Ishikawa (cell line): ENCODE results near the gene TMEM144.

Experiments used
- CEBPB ChIP-seq: IDR thresholded peaks from 2 replicates; pipeline ENCODE4 v1.6.1; 2012
- CREB1 ChIP-seq: IDR thresholded peaks from 2 replicates; pipeline ENCODE4 v1.6.1; 2012; ENCODE audit warnings: low read depth
- EGR1 ChIP-seq: IDR thresholded peaks from 2 replicates; pipeline ENCODE4 v1.6.1; 2012
- EP300 ChIP-seq: IDR thresholded peaks from 2 replicates; pipeline ENCODE4 v1.6.1; 2012; ENCODE audit warnings: borderline replicate concordance
- FOXM1 ChIP-seq: IDR thresholded peaks from 2 replicates; pipeline ENCODE4 v1.6.1; 2012; ENCODE audit warnings: low read depth, borderline replicate concordance
- MAX ChIP-seq: IDR thresholded peaks from 2 replicates; pipeline ENCODE4 v1.6.1; 2012
- RAD21 ChIP-seq: IDR thresholded peaks from 2 replicates; pipeline ENCODE4 v1.6.1; 2012; ENCODE audit warnings: low read depth
- REST ChIP-seq: IDR thresholded peaks from 2 replicates; pipeline ENCODE4 v1.6.1; 2012; ENCODE audit warnings: low read depth, mild to moderate bottlenecking
- TCF12 ChIP-seq: IDR thresholded peaks from 2 replicates; pipeline ENCODE4 v1.6.1; 2012; ENCODE audit warnings: low read depth
- USF1 ChIP-seq: IDR thresholded peaks from 2 replicates; pipeline ENCODE4 v1.6.1; 2012
- YY1 ChIP-seq: IDR thresholded peaks from 2 replicates; pipeline ENCODE4 v1.6.1; 2012; ENCODE audit warnings: low read depth
- ZBTB7A ChIP-seq: IDR thresholded peaks from 2 replicates; pipeline ENCODE4 v1.6.1; 2012; ENCODE audit warnings: low read depth

- no peak for TF ChIP-seq REST
- no peak for TF ChIP-seq FOXM1
- TF ChIP-seq CREB1, result no peak
- no peak for TF ChIP-seq ZBTB7A
- TF ChIP-seq EP300, result no peak
- no peak for TF ChIP-seq RAD21
- TF ChIP-seq EGR1, result no peak
- no peak for TF ChIP-seq YY1
- no peak for TF ChIP-seq USF1
- no peak for TF ChIP-seq MAX
- no peak for TF ChIP-seq CEBPB
- no peak for TF ChIP-seq TCF12
These were observed 6.8 kb upstream of the TMEM144 start for GRCh38 chr4:158203436-158203835.
